Measurements from ENCODE around the gene TSEN15.
A peak's percentile ranks its signal among the peaks of the same experiment; 100 is the strongest.

Gene TSEN15

DNA sequence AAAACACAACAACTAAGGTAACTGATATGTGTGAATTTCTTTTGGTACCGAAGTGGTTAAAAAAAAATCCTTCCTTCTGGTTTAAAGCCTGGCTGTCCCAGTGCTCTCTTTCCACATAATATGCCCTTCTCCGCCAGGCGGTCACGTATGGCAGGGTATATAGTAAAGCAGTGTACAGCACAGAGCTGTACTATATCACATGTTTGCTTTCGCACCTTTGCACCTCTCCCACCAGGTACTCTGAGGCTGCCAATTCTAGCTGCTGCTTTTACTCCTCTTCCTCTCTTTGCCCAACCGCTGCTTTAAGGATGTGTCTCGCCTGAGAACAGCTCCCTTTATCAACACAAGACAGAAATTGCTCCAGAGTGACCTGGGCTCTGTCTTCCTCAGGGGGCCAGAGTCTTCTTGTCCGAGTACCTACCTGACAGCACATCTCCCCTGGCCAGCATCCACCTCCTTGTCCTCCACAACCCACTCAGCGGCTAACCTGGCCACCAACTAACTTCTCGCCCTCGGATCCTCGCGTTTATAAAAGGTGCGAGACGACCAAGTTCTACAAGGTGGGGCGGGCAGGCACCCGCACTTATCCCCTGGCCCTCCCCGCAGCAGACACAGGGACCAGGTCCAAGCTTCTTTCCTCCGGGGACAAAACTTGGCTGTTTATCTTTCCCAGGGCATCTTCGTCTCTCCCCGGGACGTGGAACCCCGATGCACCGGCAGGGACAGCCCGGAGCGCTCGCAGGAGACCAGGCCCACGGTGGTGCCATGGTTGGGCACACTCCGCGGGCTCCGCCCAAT lies 15.6 kb upstream of the TSEN15 start:
- TF ChIP-seq ZNF70 (CRISPR knock-in tag; IDR thresholded peaks at IDR 0.05), result no peak
- TF ChIP-seq CSDC2 (CRISPR knock-in tag; IDR thresholded peaks at IDR 0.05), result no peak
- no peak for TF ChIP-seq CREB5 (CRISPR knock-in tag; IDR thresholded peaks at IDR 0.05; ENCODE audit: low read depth)
- TF ChIP-seq ZNF8 (CRISPR knock-in tag; IDR thresholded peaks at IDR 0.05), result no peak
- no peak for TF ChIP-seq ZNF565 (CRISPR knock-in tag; conservative IDR thresholded peaks at IDR 0.05; ENCODE audit: low read depth)
- TF ChIP-seq, protein P1, sequence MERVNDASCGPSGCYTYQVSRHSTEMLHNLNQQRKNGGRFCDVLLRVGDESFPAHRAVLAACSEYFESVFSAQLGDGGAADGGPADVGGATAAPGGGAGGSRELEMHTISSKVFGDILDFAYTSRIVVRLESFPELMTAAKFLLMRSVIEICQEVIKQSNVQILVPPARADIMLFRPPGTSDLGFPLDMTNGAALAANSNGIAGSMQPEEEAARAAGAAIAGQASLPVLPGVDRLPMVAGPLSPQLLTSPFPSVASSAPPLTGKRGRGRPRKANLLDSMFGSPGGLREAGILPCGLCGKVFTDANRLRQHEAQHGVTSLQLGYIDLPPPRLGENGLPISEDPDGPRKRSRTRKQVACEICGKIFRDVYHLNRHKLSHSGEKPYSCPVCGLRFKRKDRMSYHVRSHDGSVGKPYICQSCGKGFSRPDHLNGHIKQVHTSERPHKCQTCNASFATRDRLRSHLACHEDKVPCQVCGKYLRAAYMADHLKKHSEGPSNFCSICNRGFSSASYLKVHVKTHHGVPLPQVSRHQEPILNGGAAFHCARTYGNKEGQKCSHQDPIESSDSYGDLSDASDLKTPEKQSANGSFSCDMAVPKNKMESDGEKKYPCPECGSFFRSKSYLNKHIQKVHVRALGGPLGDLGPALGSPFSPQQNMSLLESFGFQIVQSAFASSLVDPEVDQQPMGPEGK (CRISPR knock-in tag; IDR thresholded peaks at IDR 0.05; ENCODE audit: borderline replicate concordance), result no peak
- no peak for TF ChIP-seq BACH2 (CRISPR knock-in tag; IDR thresholded peaks at IDR 0.05; ENCODE audit: borderline replicate concordance)
- no peak for TF ChIP-seq ISL1 (CRISPR knock-in tag; IDR thresholded peaks at IDR 0.05)
- TF ChIP-seq RARB (CRISPR knock-in tag; IDR thresholded peaks at IDR 0.05), result no peak
- no peak for TF ChIP-seq PPARA (CRISPR knock-in tag; IDR thresholded peaks at IDR 0.05; ENCODE audit: borderline replicate concordance)
- TF ChIP-seq GLIS3 (CRISPR knock-in tag; IDR thresholded peaks at IDR 0.05), result no peak
- no peak for TF ChIP-seq ZFP30 (CRISPR knock-in tag; IDR thresholded peaks at IDR 0.05)
- no peak for TF ChIP-seq ZFP3 (CRISPR knock-in tag; IDR thresholded peaks at IDR 0.05)
- TF ChIP-seq SNAI2 (CRISPR knock-in tag; IDR thresholded peaks at IDR 0.05), result no peak
- ATAC-seq, result no peak

- TF ChIP-seq, protein P1 (CRISPR knock-in tag; IDR thresholded peaks at IDR 0.05; ENCODE audit: borderline replicate concordance), result no peak
- TF ChIP-seq ARNTL (CRISPR knock-in tag; IDR thresholded peaks at IDR 0.05; ENCODE audit: borderline replicate concordance, low read depth) (no peak), OSR1 (CRISPR knock-in tag; IDR thresholded peaks at IDR 0.05) (no peak), ZNF565 (CRISPR knock-in tag; conservative IDR thresholded peaks at IDR 0.05; ENCODE audit: low read depth) (no peak), GLIS3 (CRISPR knock-in tag; IDR thresholded peaks at IDR 0.05) (no peak), ZC3H10 (CRISPR knock-in tag; IDR thresholded peaks at IDR 0.05) (no peak), ISL1 (CRISPR knock-in tag; IDR thresholded peaks at IDR 0.05) (no peak), ZNF70 (CRISPR knock-in tag; IDR thresholded peaks at IDR 0.05) (no peak), ZNF8 (CRISPR knock-in tag; IDR thresholded peaks at IDR 0.05) (no peak), TCF4 (CRISPR knock-in tag; IDR thresholded peaks at IDR 0.05; ENCODE audit: borderline replicate concordance) (no peak), ESRRG (CRISPR knock-in tag; IDR thresholded peaks at IDR 0.05) (no peak), ZFP3 (CRISPR knock-in tag; IDR thresholded peaks at IDR 0.05) (no peak), TOX (CRISPR knock-in tag; IDR thresholded peaks at IDR 0.05; ENCODE audit: borderline replicate concordance) (no peak), CREB5 (CRISPR knock-in tag; IDR thresholded peaks at IDR 0.05; ENCODE audit: low read depth) (no peak), BACH2 (CRISPR knock-in tag; IDR thresholded peaks at IDR 0.05; ENCODE audit: borderline replicate concordance) (no peak), SNAI2 (CRISPR knock-in tag; IDR thresholded peaks at IDR 0.05) (no peak), RARB (CRISPR knock-in tag; IDR thresholded peaks at IDR 0.05) (no peak), ZFP30 (CRISPR knock-in tag; IDR thresholded peaks at IDR 0.05) (no peak), PPARA (CRISPR knock-in tag; IDR thresholded peaks at IDR 0.05; ENCODE audit: borderline replicate concordance) (no peak)
- TF ChIP-seq, protein P2, sequence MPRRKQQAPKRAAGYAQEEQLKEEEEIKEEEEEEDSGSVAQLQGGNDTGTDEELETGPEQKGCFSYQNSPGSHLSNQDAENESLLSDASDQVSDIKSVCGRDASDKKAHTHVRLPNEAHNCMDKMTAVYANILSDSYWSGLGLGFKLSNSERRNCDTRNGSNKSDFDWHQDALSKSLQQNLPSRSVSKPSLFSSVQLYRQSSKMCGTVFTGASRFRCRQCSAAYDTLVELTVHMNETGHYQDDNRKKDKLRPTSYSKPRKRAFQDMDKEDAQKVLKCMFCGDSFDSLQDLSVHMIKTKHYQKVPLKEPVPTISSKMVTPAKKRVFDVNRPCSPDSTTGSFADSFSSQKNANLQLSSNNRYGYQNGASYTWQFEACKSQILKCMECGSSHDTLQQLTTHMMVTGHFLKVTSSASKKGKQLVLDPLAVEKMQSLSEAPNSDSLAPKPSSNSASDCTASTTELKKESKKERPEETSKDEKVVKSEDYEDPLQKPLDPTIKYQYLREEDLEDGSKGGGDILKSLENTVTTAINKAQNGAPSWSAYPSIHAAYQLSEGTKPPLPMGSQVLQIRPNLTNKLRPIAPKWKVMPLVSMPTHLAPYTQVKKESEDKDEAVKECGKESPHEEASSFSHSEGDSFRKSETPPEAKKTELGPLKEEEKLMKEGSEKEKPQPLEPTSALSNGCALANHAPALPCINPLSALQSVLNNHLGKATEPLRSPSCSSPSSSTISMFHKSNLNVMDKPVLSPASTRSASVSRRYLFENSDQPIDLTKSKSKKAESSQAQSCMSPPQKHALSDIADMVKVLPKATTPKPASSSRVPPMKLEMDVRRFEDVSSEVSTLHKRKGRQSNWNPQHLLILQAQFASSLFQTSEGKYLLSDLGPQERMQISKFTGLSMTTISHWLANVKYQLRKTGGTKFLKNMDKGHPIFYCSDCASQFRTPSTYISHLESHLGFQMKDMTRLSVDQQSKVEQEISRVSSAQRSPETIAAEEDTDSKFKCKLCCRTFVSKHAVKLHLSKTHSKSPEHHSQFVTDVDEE (CRISPR knock-in tag; IDR thresholded peaks at IDR 0.05), result no peak
- peak; percentile 76 for ATAC-seq
Observed at GRCh38 chr1:184036517-184036949, 15.0 kb upstream of the TSEN15 start.

Measured in SK-N-SH treated with all-trans-retinoic acid at 6 μM for 48 hours (cell line).